Psoas muscle (tissue), 8 donors: Measurements from ENCODE around the gene GPR68. TPM values are rescaled to one million over a fixed set of nuclear protein-coding genes. Genes with fewer than 3 reads are reported as not detected.

ENCODE experiments used
- ATAC-seq, 4 donors: fragments of 200-7000 bp; cut with Tn5 transposase; one replicate each; pipeline ENCODE4 v1.9.1; 2020; ENCODE audit warnings: moderate library complexity in 3 of 4, mild to moderate bottlenecking in 2 of 4
- DNase-seq, 2 donors: peaks; one replicate each; pipeline ENCODE4 v3.0.0-alpha.2; 2020
- H3K27ac ChIP-seq: fragments of 200-600 bp; one replicate; pipeline ENCODE4 v1.8.0; 2022
- H3K27me3 ChIP-seq, 3 donors: fragments of 200-600 bp in 1 of 3; one replicate each; pipeline versions ENCODE4 v1.6.1 to v1.8.0; 2013 to 2022; ENCODE audit warnings: low read length in 2 of 3, mild to moderate bottlenecking in 2 of 3, moderate library complexity in 1 of 3; ENCODE audit not compliant: insufficient read depth in 3 of 3
- H3K36me3 ChIP-seq, 2 donors: fragments of 200-600 bp in 1 of 2; one replicate each; pipeline versions ENCODE4 v1.6.1 to v1.8.0; 2013 to 2022; ENCODE audit warnings: low read depth in 1 of 2, mild to moderate bottlenecking in 1 of 2, moderate library complexity in 1 of 2; ENCODE audit not compliant: insufficient read depth in 1 of 2
- H3K4me1 ChIP-seq: fragments of 200-600 bp; one replicate; pipeline ENCODE4 v1.8.0; 2022
- H3K4me3 ChIP-seq: fragments of 200-600 bp; one replicate; pipeline ENCODE4 v1.8.0; 2022; ENCODE audit warnings: mild to moderate bottlenecking
- H3K9me3 ChIP-seq: fragments of 200-600 bp; one replicate; pipeline ENCODE4 v1.8.0; 2022
- whole genome bisulfite sequencing, 3 donors: extraction: QIAGEN DNeasy Blood & Tissue Kit; methylation state at CpG; one replicate each; pipeline versions ENCODE4 v1.1.6 to v1.1.7; 2013; 5-methylcytosine and 5-hydroxymethylcytosine counted together
- intact Hi-C, 2 donors: fragments of 100-400 bp; cut with DNase I; formaldehyde crosslinking; loops; one replicate each; pipeline versions ENCODE4 v1.11.0 to v1.14.2; 2022
- polyA plus RNA-seq, 3 donors: library from polyadenylated mRNA; stranded (reverse); fragments of 200-250 nt; gene quantifications; one replicate each; pipeline ENCODE4 v1.2.3, GENCODE V29; 2013
- total RNA-seq, 4 donors: library from RNA; stranded (reverse); fragmentation: NEBNext Ultra II Directional in 2 of 4; extraction: Animal tissue kit (Norgen Biotek cat#: 25700) in 2 of 4; gene quantifications; one replicate each; pipeline versions ENCODE4 v1.2.1 to v1.2.4, GENCODE V29; 2021 to 2023
- TF ChIP-seq, protein P1 (sequence below): fragments of 200-600 bp; IDR thresholded peaks from one replicate; pipeline ENCODE4 v1.8.0; 2022; ENCODE audit warnings: antibody characterized with exemption
- donor health status: healthy with polysubstance abuse.
- donor health status: DM: no; HTN: no; CAD: no; lungs with moderate emphysema.
- donor health status: Bipolar disorder and iron deficiency.
- donor health status: healthy.
- donor health status: DM: yes; HTN: yes; CAD: no.
- donor health status: DM: no; HTN: no; CAD: no.
- donor health status: DM: no; HTN: no; CAD: no.
- donor health status: DM: yes; HTN: yes; CAD: no.

The GPR68 gene
- total and polyA plus RNA-seq, 7 donors, result 0.03 to 0.27 (median 0.16) TPM; not detected in 1

GRCh38 chr14:91277546-91278382, 33.3 kb upstream of the GPR68 start:
- ATAC-seq (no peak), DNase-seq (peak in 1 of 2 donors; percentile 42)
- no peak overlapping the region for H3K4me3 ChIP-seq
- no peaks in the 10 kb centered on the region for H3K9me3 ChIP-seq
- no peaks in the 10 kb centered on the region for H3K4me1 ChIP-seq
- intact Hi-C loops, result no loop called here
- no peaks in the 10 kb centered on the region for H3K27me3 ChIP-seq
- WGBS, 3 donors, result 88 to 95% (median 90%) methylated on average over 30 of the region's 30 CpGs
- H3K27ac ChIP-seq, result no peak overlapping the region
- TF ChIP-seq, protein P1, sequence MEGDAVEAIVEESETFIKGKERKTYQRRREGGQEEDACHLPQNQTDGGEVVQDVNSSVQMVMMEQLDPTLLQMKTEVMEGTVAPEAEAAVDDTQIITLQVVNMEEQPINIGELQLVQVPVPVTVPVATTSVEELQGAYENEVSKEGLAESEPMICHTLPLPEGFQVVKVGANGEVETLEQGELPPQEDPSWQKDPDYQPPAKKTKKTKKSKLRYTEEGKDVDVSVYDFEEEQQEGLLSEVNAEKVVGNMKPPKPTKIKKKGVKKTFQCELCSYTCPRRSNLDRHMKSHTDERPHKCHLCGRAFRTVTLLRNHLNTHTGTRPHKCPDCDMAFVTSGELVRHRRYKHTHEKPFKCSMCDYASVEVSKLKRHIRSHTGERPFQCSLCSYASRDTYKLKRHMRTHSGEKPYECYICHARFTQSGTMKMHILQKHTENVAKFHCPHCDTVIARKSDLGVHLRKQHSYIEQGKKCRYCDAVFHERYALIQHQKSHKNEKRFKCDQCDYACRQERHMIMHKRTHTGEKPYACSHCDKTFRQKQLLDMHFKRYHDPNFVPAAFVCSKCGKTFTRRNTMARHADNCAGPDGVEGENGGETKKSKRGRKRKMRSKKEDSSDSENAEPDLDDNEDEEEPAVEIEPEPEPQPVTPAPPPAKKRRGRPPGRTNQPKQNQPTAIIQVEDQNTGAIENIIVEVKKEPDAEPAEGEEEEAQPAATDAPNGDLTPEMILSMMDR, result no peak
- H3K36me3 ChIP-seq, result no peaks in the 10 kb centered on the region

GRCh38 chr14:91274796-91275195, 30.3 kb upstream of the GPR68 start:
- ATAC-seq (no peak), DNase-seq (peak in 1 of 2 donors; percentile 8)
- Histone ChIP-seq H3K4me3 (no peak overlapping the region), H3K9me3 (no peaks in the 10 kb centered on the region), H3K4me1 (no peaks in the 10 kb centered on the region), H3K27me3 (no peaks in the 10 kb centered on the region), H3K27ac (no peak overlapping the region), H3K36me3 (no peaks in the 10 kb centered on the region)
- WGBS, 3 donors, result 94 to 96% (median 95%) methylated on average over 9 of the region's 9 CpGs
- intact Hi-C loops, result no loop called here
- TF ChIP-seq, protein P1, result no peak

DNA sequence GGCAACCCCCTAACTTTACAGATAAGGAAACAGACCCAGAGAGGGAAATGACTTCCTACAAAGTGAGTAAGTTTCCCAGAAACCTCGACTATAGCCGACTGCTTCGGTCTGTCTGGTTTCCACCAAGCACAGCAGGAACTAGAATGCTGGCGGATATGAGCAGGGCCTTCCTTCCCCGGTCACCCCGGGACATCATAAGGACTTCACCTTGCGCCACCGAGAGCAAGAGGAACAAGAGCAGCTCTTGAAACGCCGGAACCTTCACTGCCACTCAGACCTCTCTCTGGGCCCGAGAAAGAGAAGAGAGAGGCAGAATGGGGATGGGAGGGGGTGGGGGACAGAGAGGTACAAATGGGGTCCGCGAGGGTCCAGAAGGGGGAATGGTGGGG, 29.4 kb upstream of the GPR68 start:
- TF ChIP-seq, protein P1, result no peak
- H3K27me3 ChIP-seq, result no peaks in the 10 kb centered on the region
- ATAC-seq (no peak), DNase-seq (peak in 1 of 2 donors; percentile 26)
- 89 to 93% (median 92%) methylated on average over 13 of the region's 13 CpGs for WGBS, 3 donors
- H3K4me1 ChIP-seq, result peaks cover 4% of the 10 kb centered on the region
- no peaks in the 10 kb centered on the region for H3K36me3 ChIP-seq
- intact Hi-C loops, result no loop called here
- H3K9me3 ChIP-seq, result no peaks in the 10 kb centered on the region
- H3K27ac ChIP-seq, result no peak overlapping the region
- H3K4me3 ChIP-seq, result no peak overlapping the region

DNA sequence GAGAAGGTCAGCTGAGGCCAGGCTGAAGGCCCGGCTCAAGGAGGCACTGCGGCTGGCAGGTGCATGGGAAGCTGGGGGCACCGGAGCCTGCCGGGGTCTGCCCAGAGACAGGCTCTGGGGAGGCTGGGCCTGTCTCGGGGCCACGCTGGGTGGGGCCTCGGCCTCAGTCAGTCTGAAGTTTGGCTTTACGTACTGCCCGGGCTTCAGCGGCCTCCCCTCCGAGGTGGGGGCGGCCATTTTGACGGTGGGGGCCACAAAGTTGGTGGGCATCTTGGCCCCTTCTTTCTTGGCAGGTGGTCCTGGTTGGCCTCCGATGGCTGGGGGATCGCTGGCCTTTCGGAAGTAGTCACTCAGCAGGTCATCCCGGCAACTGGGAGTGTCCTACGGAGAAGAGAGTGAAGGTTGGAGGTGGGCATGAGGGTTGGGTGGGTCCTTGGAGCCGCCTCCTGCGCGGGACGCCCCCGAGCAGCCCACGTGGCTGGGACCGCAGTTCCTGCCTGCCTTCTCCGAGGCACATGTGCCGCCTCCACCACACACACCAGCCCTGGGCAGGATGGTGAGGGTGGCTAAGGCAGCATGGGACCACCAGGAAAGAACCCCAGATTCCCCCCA, 28.9 kb upstream of the GPR68 start:
- no peaks in the 10 kb centered on the region for H3K36me3 ChIP-seq

More for the DNA sequence above, 28.9 kb upstream of the GPR68 start:
- ATAC-seq (no peak), DNase-seq (peak in 1 of 2 donors; percentile 38)
- Histone ChIP-seq H3K9me3 (no peaks in the 10 kb centered on the region), H3K27me3 (no peaks in the 10 kb centered on the region), H3K27ac (no peak overlapping the region), H3K4me3 (no peak overlapping the region), H3K4me1 (peaks cover 4% of the 10 kb centered on the region)
- TF ChIP-seq, protein P1, result no peak
- intact Hi-C loops, result no loop called here
- WGBS, 3 donors, result 95 to 97% (median 96%) methylated on average over 26 to 27 of the region's 27 CpGs
